ENCODE results near the gene DDA1. TPM values are rescaled to one million over a fixed set of nuclear protein-coding genes. Genes with fewer than 3 reads are reported as not detected.
A peak's percentile ranks its signal among the peaks of the same experiment; 100 is the strongest.

DDA1 gene
- total and polyA plus RNA-seq, 2 of the 13 experiments (the other 11 are each of a cell fraction or from before 2014, with no cell fraction given) = 24.5 to 26.0 TPM

- TF ChIP-seq CTCF (CRISPR knock-in tag; IDR thresholded peaks at IDR 0.05) = peak; percentile 96
- no peak for TF ChIP-seq ETS1 (CRISPR knock-in tag; IDR thresholded peaks at IDR 0.05)
- TF ChIP-seq ARID5B (CRISPR knock-in tag; IDR thresholded peaks at IDR 0.05) = no peak
- peak; percentile 32; the same call in 1 of the 2 replicates for TF ChIP-seq MAZ (IDR thresholded peaks at IDR 0.05; ENCODE audit: borderline replicate concordance, low read depth, low read length)
- TF ChIP-seq MAZ (CRISPR knock-in tag; IDR thresholded peaks at IDR 0.05; ENCODE audit: low read depth) = peak; percentile 69
- no peak for TF ChIP-seq ATF4 (CRISPR knock-in tag; IDR thresholded peaks at IDR 0.05)
- no peak for TF ChIP-seq HDAC6 (IDR thresholded peaks at IDR 0.05; ENCODE audit: low read depth, low read length)
- TF ChIP-seq ERF (CRISPR knock-in tag; IDR thresholded peaks at IDR 0.05) = peak; percentile 68; the same call in 1 of the 2 replicates
- peak; percentile 36; the same call in 1 of the 2 replicates for TF ChIP-seq ZFX (CRISPR knock-in tag; IDR thresholded peaks at IDR 0.05; ENCODE audit: low read depth)
- peak; percentile 26; the same call in 1 of the 2 replicates for TF ChIP-seq NFYC (CRISPR knock-in tag; IDR thresholded peaks at IDR 0.05)
- no peak for TF ChIP-seq ZFP82 (CRISPR knock-in tag; IDR thresholded peaks at IDR 0.05; ENCODE audit: borderline replicate concordance)
- TF ChIP-seq ZHX2 (IDR thresholded peaks at IDR 0.05; ENCODE audit: low read depth) = no peak
- TF ChIP-seq ZHX2 (CRISPR knock-in tag; IDR thresholded peaks at IDR 0.05; ENCODE audit: borderline replicate concordance) = no peak
- TF ChIP-seq MATR3 (CRISPR knock-in tag; IDR thresholded peaks at IDR 0.05) = no peak
- no peak for TF ChIP-seq SYNCRIP (IDR thresholded peaks at IDR 0.05; ENCODE audit: insufficient read depth, low read depth, low read length)
Measured at GRCh38 chr19:17346109-17346671, 36.8 kb downstream of the DDA1 start (continued).
